Psoas muscle (tissue), 8 donors: ENCODE results near the gene CCDC102B. TPM values are rescaled to one million over a fixed set of nuclear protein-coding genes. Genes with fewer than 3 reads are reported as not detected.
"Not testable (repeated sequence)": the region's sequence is repeated elsewhere in the genome, so short reads cannot be mapped to it uniquely, and the experiment has no call there.

Source experiments
- ATAC-seq, 4 donors: fragments of 200-7000 bp; cut with Tn5 transposase; one replicate each; pipeline ENCODE4 v1.9.1; 2020; ENCODE audit warnings: moderate library complexity in 3 of 4, mild to moderate bottlenecking in 2 of 4
- DNase-seq, 2 donors: peaks; one replicate each; pipeline ENCODE4 v3.0.0-alpha.2; 2020
- H3K27ac ChIP-seq: fragments of 200-600 bp; one replicate; pipeline ENCODE4 v1.8.0; 2022
- H3K27me3 ChIP-seq, 3 donors: fragments of 200-600 bp in 1 of 3; one replicate each; pipeline versions ENCODE4 v1.6.1 to v1.8.0; 2013 to 2022; ENCODE audit warnings: low read length in 2 of 3, mild to moderate bottlenecking in 2 of 3, moderate library complexity in 1 of 3; ENCODE audit not compliant: insufficient read depth in 3 of 3
- H3K36me3 ChIP-seq, 2 donors: fragments of 200-600 bp in 1 of 2; one replicate each; pipeline versions ENCODE4 v1.6.1 to v1.8.0; 2013 to 2022; ENCODE audit warnings: low read depth in 1 of 2, mild to moderate bottlenecking in 1 of 2, moderate library complexity in 1 of 2; ENCODE audit not compliant: insufficient read depth in 1 of 2
- H3K4me1 ChIP-seq: fragments of 200-600 bp; one replicate; pipeline ENCODE4 v1.8.0; 2022
- H3K4me3 ChIP-seq: fragments of 200-600 bp; one replicate; pipeline ENCODE4 v1.8.0; 2022; ENCODE audit warnings: mild to moderate bottlenecking
- H3K9me3 ChIP-seq: fragments of 200-600 bp; one replicate; pipeline ENCODE4 v1.8.0; 2022
- CTCF ChIP-seq: fragments of 200-600 bp; IDR thresholded peaks from one replicate; pipeline ENCODE4 v1.8.0; 2022; ENCODE audit warnings: antibody characterized with exemption
- WGBS, 3 donors: extraction: QIAGEN DNeasy Blood & Tissue Kit; methylation state at CpG; one replicate each; pipeline versions ENCODE4 v1.1.6 to v1.1.7; 2013; 5-methylcytosine and 5-hydroxymethylcytosine counted together
- intact Hi-C, 2 donors: fragments of 100-400 bp; cut with DNase I; formaldehyde crosslinking; loops; one replicate each; pipeline versions ENCODE4 v1.11.0 to v1.14.2; 2022
- polyA plus RNA-seq, 3 donors: library from polyadenylated mRNA; stranded (reverse); fragments of 200-250 nt; gene quantifications; one replicate each; pipeline ENCODE4 v1.2.3, GENCODE V29; 2013
- total RNA-seq, 4 donors: library from RNA; stranded (reverse); fragmentation: NEBNext Ultra II Directional in 2 of 4; extraction: Animal tissue kit (Norgen Biotek cat#: 25700) in 2 of 4; gene quantifications; one replicate each; pipeline versions ENCODE4 v1.2.1 to v1.2.4, GENCODE V29; 2021 to 2023
- donor health status: healthy with polysubstance abuse.
- donor health status: DM: no; HTN: no; CAD: no; lungs with moderate emphysema.
- donor health status: Bipolar disorder and iron deficiency.
- donor health status: healthy.
- donor health status: DM: yes; HTN: yes; CAD: no.
- donor health status: DM: no; HTN: no; CAD: no.
- donor health status: DM: no; HTN: no; CAD: no.
- donor health status: DM: yes; HTN: yes; CAD: no.

The CCDC102B gene
- total and polyA plus RNA-seq, 7 donors: 0.66 to 3.5 (median 1.5) TPM

DNA sequence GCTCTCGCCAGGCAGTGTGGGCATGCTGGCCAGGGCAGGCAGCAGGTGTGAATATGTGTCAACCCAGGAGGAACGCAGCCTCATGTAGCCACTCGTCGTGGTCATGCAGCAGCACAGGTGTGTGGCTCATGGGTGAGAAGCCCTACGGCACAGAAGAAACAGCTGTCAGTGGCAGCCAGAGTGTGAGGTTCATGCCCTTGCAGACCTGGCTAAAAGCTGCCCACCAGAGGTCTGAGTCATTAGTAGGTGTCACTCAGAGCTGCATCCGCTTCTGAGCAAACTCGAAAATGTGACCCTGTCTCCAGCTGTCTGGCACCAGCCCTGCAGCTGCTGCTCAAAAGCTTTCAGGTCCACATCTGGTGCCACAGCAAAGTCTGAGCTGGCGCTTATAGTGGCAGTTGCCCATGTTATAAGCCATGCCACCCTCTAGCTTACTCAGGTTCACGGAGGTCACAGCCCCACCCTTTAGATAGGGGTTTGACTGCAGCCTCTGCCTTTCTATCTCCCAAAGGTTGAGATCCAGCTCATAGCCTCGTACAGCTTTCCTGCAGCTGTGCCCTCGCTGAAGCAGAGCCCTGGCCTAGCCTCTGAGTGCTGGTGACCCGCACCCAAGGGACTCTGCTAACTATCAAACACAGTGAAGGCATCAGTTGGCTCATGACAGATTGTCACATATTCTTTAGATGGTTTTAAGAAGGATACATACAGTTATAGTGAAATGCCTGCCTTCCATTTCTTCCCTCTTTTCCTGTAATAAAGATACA lies 195.0 kb downstream of the CCDC102B start:
- Histone ChIP-seq H3K4me3 (no peak overlapping the region), H3K36me3 (no peaks in the 10 kb centered on the region), H3K4me1 (no peaks in the 10 kb centered on the region), H3K9me3 (no peaks in the 10 kb centered on the region), H3K27me3 (no peaks in the 10 kb centered on the region), H3K27ac (no peak overlapping the region)
- DNase-seq (no peak), ATAC-seq (no peak)
- TF ChIP-seq CTCF: no peak
- intact Hi-C loops: no loop called here
- WGBS, 3 donors: 49 to 57% (median 49%) methylated on average over 12 of the region's 12 CpGs

- Histone ChIP-seq H3K27ac (no peak overlapping the region), H3K4me1 (no peaks in the 10 kb centered on the region), H3K36me3 (no peaks in the 10 kb centered on the region), H3K27me3 (no peaks in the 10 kb centered on the region), H3K9me3 (no peaks in the 10 kb centered on the region), H3K4me3 (no peak overlapping the region)
- intact Hi-C loops: no loop called here
- WGBS, 3 donors: 61 to 72% (median 71%) methylated on average over 4 of the region's 4 CpGs
- DNase-seq (no peak), ATAC-seq (no peak)
- TF ChIP-seq CTCF: no peak
Observed at GRCh38 chr18:68995675-68996074, 197.8 kb downstream of the CCDC102B start.

- 66 to 79% (median 72%) methylated on average over 3 of the region's 3 CpGs for WGBS, 3 donors
- Histone ChIP-seq H3K4me1 (no peaks in the 10 kb centered on the region), H3K27me3 (no peaks in the 10 kb centered on the region), H3K36me3 (no peaks in the 10 kb centered on the region), H3K4me3 (no peak overlapping the region), H3K9me3 (no peaks in the 10 kb centered on the region), H3K27ac (no peak overlapping the region)
- DNase-seq: no peak
- intact Hi-C loops: no loop called here
- no peak for TF ChIP-seq CTCF
- no peak for ATAC-seq
Observed at GRCh38 chr18:68997845-68998244, 200.0 kb downstream of the CCDC102B start.

DNA sequence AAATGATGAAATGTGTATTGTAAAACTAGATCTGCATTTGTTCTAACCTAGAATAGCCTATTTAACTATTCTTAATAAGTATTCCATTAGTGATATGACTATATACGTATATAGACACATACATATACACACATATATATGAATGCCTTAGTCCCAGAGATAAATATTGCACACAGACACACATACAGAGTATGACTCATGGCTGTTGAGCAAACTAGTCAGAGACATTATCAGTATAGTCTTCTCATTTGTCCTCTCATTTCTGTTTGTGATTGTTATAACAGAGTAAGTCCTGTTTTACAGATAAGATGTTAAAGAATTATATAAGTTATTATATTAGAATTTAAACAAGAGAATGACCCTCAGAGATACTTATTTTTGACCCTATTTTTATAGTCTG lies 202.5 kb downstream of the CCDC102B start:
- H3K27ac ChIP-seq: no peak overlapping the region
- H3K36me3 ChIP-seq: no peaks in the 10 kb centered on the region
- TF ChIP-seq CTCF: no peak
- ATAC-seq (no peak), DNase-seq (no peak)
- H3K4me1 ChIP-seq: no peaks in the 10 kb centered on the region
- intact Hi-C loops: no loop called here
- no peak overlapping the region for H3K4me3 ChIP-seq
- H3K27me3 ChIP-seq: no peaks in the 10 kb centered on the region
- 89 to 93% (median 92%) methylated on average over 1 of the region's 1 CpG for WGBS, 3 donors
- no peaks in the 10 kb centered on the region for H3K9me3 ChIP-seq

DNA sequence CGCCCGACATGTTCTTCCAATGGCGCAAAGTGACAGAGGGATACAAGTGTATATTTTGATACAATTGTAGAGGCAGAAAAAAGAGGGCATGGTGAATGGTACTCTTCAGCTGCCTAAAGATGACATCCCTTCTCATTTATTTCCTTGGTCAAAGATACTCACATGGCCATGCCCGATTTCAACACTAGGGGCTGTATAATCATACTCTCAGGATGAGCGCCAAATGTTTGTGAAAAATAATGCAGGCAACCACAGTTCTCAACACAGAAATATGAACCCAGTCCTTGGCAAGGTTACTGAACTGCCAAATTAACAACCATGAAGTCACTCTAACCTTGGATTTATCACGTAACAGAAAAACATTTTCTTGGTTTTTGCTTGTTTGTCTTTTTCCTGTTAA lies 204.4 kb downstream of the CCDC102B start:
- H3K9me3 ChIP-seq: no peaks in the 10 kb centered on the region
- TF ChIP-seq CTCF: no peak
- DNase-seq: no peak
- no peaks in the 10 kb centered on the region for H3K36me3 ChIP-seq
- intact Hi-C loops: no loop called here
- H3K4me1 ChIP-seq: no peaks in the 10 kb centered on the region
- 79 to 87% (median 79%) methylated on average over 6 of the region's 6 CpGs for WGBS, 3 donors
- H3K27me3 ChIP-seq: no peaks in the 10 kb centered on the region
- H3K27ac ChIP-seq: no peak overlapping the region
- H3K4me3 ChIP-seq: no peak overlapping the region
- no peak for ATAC-seq

- H3K27ac ChIP-seq, H3K4me3 ChIP-seq, H3K4me1 ChIP-seq, ATAC-seq, DNase-seq, H3K9me3 ChIP-seq, H3K27me3 ChIP-seq, intact Hi-C loops, H3K36me3 ChIP-seq: not testable (repeated sequence)
- 95 to 97% (median 97%) methylated on average over 4 of the region's 4 CpGs for WGBS, 3 donors
Observed at GRCh38 chr18:69006212-69006611, 208.3 kb downstream of the CCDC102B start.
